ENCODE data around the gene USP12.

The USP12 gene

DNA sequence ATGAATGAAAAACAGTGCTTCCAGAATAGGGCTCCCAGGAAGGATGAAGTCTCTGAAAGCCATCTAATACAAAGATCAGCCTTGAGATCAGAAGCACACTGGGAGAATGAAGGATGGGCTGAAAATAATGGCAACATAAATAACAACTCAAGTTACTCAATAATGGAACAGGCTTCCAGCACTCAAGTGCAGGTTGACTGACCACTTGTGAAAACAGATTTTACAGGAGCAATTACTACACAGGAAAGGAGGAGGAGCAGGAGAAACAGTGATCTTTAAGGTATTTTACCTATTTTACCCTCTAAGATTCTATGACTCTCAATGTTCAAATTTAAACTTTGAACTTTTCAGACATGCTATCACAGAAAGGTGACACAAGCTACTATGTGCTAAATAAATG lies 106.0 kb downstream of the USP12 start:
- DNase-seq = no peak

DNA sequence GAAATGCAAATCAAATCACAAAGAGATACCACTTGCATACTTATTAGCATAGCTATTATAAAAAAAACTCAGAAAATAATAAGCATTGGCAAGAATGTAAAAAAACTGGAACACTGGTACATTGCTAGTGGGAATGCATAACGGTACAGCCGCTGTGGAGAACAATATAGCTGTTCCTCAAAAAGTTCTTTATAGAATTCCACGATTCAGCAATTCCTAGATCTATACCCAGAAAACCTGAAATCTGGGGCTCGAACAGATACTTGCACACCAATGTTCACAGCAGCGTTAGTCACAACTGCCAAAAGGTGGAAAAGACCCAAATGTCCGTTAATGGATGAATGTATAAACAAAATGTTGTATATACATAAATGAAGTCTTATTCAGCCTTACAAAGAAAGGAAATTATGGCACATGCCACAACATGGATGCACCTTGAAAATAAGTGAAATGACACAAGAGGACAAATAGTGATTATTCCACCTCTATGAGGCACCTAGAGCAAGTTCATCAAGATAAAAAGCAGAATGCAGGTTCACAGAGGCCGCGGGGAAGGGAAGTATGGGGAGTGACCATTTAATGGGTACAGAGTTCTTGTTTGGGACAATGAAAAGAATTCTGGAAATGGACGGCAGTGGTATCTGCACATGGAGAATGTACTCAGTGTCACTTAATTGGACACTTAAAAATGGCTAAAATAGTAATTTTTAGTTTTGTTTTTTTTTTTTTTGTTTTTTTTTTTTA lies 107.2 kb downstream of the USP12 start:
- DNase-seq = no peak

- DNase-seq = no peak
Observed at GRCh38 chr13:27057817-27058216, 113.8 kb downstream of the USP12 start.

DNA sequence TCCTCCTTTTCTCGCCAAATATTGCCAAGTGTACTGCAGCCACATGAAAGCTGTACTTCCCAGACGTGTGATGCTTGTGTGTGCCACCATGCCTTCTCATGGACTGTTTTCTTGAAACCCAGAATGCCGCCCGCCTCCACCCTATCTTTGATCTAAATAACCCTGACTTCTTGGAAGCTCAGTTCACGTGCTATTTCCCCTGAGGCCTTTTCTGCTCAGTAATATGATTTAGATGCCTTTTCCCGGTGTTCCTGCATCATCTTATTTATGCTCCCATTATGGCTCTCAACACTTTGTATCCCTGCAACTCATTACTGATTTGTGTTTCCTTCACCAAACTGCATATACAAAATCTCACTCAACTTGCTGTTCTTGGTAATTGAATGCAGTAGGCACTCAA lies 116.1 kb downstream of the USP12 start:
- no peak for DNase-seq

GRCh38 chr13:27054760-27055159 lies 116.9 kb downstream of the USP12 start:
- DNase-seq = no peak

GRCh38 chr13:27053902-27054595 lies 117.6 kb downstream of the USP12 start:
- DNase-seq = no peak

DNA sequence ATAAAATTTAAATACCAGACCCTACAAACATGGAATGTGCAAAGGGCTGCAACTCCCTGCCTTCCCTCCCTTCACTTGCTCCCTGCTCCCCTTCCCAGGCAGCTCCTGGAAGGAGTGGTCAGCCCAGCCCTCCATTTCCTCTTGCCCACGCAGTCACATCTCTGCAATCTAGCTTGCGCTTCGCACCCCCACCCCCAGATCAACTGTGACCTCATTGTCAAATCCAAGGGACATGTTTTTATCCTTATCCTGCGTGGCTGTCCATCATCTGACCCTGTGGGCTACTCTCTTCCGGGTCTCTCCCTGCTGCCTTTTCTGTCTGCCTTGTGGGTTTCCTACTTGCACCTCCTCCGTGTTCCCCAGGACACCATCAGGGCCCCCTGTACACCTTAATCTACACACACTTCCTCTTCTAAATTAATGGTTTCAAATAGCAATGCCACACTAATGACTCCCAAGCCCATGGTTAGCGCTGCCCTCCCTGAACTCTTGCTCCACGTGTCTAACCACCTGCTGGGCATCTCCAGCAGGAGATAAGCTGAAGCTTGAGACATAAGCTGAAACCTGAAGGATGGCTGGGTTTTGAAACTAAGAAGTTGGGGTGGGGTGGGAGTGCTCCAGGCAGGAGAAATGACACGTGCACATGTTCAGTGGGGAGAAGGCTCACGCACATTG lies 118.3 kb downstream of the USP12 start:
- DNase-seq = no peak

DNA sequence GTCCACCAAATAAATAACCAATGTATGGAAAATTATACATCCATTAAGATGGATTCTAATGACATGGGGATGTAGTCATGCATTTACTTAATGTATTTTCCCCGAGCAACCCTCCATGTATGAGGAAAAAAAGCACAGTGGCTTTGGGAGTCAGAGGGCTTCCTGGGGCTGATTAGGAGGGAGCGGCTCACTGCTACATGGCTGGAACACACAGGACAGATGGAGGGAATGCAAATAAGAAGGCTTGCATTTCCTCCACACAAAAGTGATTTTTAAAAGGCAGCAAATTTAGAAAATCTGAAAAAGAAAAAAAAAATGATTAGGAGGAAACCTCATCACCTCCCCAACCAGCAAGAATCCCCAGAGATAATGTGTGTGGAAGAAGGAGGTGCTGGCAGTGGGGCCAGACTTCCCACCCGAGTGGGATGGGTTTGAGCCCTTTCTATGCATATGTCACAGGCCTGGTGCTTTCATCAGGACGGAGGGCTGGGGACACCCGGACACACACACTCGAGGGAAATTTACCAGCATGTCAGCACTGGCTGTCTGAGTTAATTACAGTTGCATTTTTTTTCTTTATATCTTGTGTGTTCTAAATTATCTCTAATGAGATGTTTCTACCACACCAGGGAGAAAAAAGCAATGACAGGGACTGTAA lies 118.9 kb downstream of the USP12 start:
- DNase-seq = no peak

- DNase-seq = no peak
Observed at GRCh38 chr13:27047081-27047480, 124.5 kb downstream of the USP12 start.

GRCh38 chr13:27044837-27045570 lies 126.6 kb downstream of the USP12 start:
- DNase-seq = no peak

GRCh38 chr13:27043013-27043412 lies 128.6 kb downstream of the USP12 start:
- DNase-seq = no peak

GRCh38 chr13:27041341-27041740 lies 130.3 kb downstream of the USP12 start:
- no peak for DNase-seq

- DNase-seq = no peak
Observed at GRCh38 chr13:27040826-27041108, 130.8 kb downstream of the USP12 start.

- no peak for DNase-seq
Observed at GRCh38 chr13:27039171-27039701, 132.4 kb downstream of the USP12 start.

DNA sequence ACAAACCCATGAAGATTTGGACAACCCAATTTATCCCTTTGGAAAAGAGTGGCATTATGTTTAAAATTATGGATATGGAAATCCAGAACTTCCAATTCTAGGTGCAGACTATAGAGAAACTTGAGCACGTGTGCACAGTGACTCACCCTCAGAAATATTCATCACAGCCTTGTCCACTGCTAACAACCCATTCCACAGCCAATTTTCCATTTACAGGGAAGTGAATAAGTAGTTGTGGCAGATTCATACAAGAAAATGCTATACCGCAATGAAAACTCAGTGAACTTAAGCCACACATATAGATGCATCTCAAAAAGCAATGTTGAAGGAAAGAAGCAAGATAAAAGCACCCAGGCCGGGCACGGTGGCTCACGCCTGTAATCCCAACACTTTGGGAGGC lies 133.3 kb downstream of the USP12 start:
- DNase-seq = no peak

- no peak for DNase-seq
Observed at GRCh38 chr13:27037571-27037970, 134.0 kb downstream of the USP12 start.

GRCh38 chr13:27037171-27037570 lies 134.4 kb downstream of the USP12 start:
- DNase-seq = no peak

GRCh38 chr13:27036236-27036981 lies 135.2 kb downstream of the USP12 start:
- no peak for DNase-seq

GRCh38 chr13:27035892-27036235 lies 135.7 kb downstream of the USP12 start:
- no peak for DNase-seq

DNA sequence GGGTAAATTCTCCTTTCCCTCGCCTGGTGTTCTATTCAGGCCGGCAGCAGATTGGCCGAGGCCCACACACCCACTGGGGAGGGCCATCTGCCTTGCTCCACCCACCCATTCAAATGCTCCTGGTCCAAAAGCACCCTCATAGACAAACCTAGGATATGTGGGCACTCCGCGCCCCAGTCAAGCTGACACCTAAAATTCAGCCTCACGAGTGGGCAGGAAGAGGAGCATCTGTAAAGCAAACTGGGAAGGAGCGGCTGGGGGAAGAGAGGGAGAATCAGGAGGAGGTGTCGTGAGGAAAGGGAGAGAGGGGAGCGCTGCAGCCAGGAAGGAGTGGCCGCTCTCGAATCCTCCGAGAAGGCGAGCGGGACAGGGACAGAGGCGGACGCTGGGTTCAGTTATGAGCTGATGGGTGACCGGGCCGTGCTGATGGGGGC lies 136.9 kb downstream of the USP12 start:
- DNase-seq = no peak

DNA sequence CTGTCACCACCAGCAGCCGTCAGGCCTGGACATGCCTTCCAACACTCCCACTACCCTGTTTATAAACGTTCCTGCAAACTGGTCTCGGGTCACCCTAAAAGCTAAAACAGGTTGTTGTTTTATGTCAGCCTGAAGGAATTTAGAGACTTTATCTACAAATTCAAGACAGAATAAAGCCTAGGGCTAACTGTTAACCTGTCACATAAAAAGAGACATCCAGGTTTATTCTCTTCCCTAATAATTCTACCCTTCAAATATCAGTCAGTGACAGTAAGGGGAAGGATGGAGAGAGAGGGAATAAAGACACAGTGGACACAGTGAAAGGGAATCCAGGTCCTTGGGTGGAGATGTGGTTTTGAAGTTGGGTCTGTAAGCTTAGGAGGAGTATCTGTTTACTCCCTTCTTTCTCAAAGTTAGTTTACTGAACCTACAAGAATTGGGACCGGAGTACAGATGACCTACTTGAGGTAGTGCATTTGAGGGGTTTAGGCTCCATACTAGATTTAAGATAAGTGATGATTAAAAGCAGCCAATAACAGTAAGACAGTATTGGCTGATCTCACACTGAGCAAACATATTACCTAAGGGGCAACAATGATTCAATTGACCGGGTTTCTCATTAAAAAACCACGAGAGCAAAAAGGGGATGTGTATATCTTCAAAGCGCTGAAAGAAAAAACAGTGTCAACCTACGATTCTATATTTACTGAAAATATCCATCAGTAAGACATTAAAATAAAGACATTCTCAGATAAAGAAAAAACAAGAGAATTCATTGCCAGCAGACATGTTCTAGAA lies 142.7 kb downstream of the USP12 start:
- no peak for DNase-seq

All from NCI-H510A treated with DMSO at 0.1 percent for 48 hours (cell line).